GM12875 (cell line): ENCODE measurements around the gene LMTK2.

ENCODE experiments used
- H3K4me3 ChIP-seq: one replicate; pipeline ENCODE4 v1.5.1; 2011; ENCODE audit warnings: low read depth, low read length, control low read depth
- CTCF ChIP-seq: IDR thresholded peaks from 2 replicates; pipeline ENCODE4 v1.5.1; 2011; ENCODE audit warnings: low read depth, mild to moderate bottlenecking, control low read depth, inconsistent platforms, low read length, moderate library complexity, borderline replicate concordance; ENCODE audit not compliant: insufficient read depth

Gene LMTK2

GRCh38 chr7:98086281-98086718, 20.4 kb upstream of the LMTK2 start:
- H3K4me3 ChIP-seq, result no peak overlapping the region
- TF ChIP-seq CTCF, result no peak

- no peak overlapping the region for H3K4me3 ChIP-seq
- no peak for TF ChIP-seq CTCF
Measured at GRCh38 chr7:98088109-98088508, 18.6 kb upstream of the LMTK2 start.

GRCh38 chr7:98090116-98090515, 16.5 kb upstream of the LMTK2 start:
- TF ChIP-seq CTCF, result no peak

GRCh38 chr7:98091061-98091460, 15.6 kb upstream of the LMTK2 start:
- TF ChIP-seq CTCF, result no peak
- no peak overlapping the region for H3K4me3 ChIP-seq

More at GRCh38 chr7:98090116-98090515, 16.5 kb upstream of the LMTK2 start:
- no peak overlapping the region for H3K4me3 ChIP-seq

GRCh38 chr7:98091523-98091922, 15.1 kb upstream of the LMTK2 start:
- no peak overlapping the region for H3K4me3 ChIP-seq
- no peak for TF ChIP-seq CTCF

GRCh38 chr7:98097042-98097645, 9.5 kb upstream of the LMTK2 start:
- TF ChIP-seq CTCF, result no peak
- no peak overlapping the region for H3K4me3 ChIP-seq

GRCh38 chr7:98100088-98100487, 6.6 kb upstream of the LMTK2 start:
- no peak overlapping the region for H3K4me3 ChIP-seq
- no peak for TF ChIP-seq CTCF
